Embryonic facial prominence (tissue), 1 donor: ENCODE data around the gene JOSD2.

Experiments used
- DNase-seq: peaks from one replicate; pipeline ENCODE4 v3.0.0-alpha.2; 2016; ENCODE audit errors: extremely low spot score

Gene JOSD2, protein sequence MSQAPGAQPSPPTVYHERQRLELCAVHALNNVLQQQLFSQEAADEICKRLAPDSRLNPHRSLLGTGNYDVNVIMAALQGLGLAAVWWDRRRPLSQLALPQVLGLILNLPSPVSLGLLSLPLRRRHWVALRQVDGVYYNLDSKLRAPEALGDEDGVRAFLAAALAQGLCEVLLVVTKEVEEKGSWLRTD

DNA sequence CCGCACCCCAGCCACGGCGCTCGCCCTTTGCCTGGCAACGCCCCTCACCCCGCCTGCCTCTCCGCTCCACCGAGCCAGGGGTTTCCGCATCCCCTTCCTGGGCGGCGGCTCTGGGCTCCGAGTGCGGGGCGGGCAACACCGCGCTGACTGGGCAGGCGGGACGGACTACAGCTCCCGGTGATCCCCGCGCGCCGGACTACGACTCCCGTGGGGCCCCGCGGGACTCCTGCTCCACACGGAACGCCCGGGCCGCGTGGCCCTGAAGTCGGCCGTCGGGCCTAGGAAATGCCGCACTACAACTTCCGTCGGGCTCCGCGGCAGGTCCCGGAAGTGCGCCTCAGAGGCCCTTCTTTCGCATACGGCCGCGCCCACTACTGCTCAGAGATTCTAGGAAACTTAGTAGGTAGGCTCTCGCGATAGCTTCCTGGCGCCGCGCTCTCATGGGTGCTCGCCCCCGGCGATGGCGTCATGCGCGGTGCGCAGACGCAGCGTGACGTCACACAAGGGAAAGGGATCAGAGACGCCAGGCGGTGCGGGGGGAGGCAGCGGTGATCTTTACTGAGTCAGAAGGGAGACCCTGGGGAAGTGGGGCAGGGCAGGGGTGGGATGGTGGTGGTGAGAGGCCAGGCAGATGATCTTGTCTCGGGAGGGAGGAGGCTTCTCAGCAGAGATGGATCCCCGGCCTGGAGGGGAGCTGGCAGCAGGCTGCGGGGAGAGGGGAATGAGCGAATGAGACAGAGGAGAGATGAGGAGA lies at the start of gene JOSD2:
JOSD2 (minus strand) TSS at position 123 of the 754 bp plus-strand sequence. CDS start 760 bp downstream, outside the sequence.
- peak; percentile 99 for DNase-seq

DNA sequence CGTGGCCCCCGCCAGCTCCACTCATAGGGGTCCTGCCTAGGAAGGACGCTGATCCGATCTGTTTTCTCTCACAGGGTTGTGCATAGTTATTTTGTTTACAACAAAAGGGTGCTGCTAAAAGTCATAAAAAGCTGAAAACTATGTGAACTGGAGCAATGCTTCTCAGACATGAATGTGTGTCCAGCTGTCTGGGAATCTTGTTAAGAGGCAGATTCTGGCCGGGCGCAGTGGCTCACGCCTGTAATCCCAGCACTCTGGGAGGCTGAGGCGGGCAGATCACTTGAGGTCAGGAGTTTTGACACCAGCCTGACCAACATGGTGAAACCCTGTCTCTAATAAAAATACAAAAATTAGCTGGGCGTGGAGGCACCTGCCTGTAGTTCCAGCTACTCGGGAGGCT lies 48.6 kb upstream of the JOSD2 start:
- no peak for DNase-seq

DNA sequence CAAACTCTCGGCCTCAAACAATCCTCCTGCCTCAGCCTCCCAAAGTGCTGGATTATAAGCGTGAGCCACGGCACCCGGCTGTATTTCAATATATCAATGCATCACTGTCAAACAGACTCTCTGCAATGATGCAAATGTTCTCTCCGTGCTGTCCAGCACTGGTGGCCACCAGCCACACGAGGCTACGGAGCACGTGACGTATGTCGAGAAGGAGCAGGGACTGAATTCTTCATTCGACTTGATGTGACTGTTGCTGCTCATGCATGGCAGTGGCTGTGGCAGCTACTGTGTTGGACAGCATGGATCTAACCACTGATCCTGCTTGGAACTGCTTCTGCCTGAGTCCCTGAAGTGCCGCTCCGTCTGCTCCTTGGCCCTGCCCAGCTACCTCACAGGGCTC lies 47.5 kb upstream of the JOSD2 start:
- DNase-seq: no peak

DNA sequence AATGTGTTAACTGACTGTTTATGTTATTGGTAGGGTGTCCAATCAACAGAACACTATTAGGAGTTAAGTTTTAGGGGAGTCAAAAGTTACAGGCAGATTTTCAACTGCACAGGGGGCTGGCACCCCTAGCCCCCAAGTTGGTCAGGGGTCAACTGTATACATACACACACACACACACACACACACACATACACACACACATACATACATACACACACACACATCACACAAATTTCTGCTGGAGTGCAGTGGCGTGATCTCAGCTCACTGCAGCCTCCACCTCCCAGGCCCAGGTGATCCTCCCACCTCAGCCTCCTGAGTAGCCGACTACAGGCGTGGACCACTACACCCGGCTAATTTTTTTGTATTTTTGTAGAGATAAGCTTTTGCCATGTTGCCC lies 47.0 kb upstream of the JOSD2 start:
- DNase-seq: no peak

DNA sequence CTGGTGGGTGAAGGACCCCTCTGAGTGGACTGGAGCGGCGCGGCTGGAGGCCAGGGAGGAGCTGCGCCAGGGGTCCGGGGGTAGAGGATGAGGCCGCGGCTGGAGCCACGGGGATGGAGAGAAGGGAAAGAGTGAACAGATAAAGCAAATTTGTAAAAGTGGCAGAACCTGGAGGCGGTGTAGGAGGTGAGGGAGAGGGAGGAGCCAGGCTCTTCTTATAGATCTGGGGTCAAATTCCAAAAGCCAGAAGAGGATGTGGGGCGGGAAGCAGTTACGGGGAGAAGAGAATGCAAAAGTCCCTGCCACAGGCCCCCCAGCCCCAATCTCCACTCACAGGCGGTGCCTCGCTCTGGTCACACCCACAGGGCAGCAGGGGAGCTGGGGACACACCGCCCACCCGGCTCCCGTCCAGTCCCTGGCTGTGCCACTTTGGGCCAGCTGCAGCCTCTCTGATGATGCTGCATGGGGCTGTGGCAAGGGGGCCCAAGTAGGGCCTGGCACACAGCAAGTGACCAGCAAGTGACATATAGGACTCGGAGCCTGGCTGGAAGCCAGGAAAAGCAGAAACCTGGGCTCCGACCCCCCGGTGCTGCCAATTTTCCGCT lies 46.1 kb upstream of the JOSD2 start:
- DNase-seq: no peak

DNA sequence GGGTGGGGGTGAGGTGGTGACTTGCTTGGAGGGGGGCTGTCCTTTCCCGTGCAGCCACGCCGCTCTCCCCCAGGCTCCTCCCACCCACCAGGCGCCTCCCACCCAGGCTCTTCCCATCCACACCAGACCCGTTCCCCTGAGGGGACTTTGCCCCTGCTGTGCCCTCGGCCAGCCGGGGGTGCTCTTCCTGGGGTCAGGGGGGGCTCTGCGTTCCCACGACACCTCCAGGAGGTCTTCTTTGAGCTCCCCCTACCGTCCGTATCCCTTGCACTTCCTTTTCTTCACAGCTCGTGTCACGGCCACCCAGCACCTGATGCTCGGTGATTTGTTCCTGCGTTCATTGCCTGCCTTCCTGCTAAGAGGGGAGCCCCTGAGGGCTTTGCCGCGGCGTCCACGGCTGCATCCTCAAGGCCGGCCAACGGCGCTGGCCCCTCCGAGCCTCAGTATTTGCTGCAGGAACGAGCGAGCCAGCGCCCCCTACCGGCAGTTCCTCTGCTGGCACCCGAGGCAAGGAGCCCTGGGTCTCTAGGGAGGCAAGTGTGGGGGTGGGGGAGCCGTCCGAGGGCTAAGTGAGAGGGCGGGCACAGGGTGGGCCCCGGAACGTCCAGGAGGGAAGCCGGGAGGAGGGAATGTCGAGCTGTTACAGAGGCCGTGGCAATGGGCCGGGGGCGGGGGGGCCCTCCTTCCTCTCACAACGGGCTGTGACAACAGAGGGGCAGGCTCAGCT lies 45.5 kb upstream of the JOSD2 start:
- peak; percentile 43 for DNase-seq

DNA sequence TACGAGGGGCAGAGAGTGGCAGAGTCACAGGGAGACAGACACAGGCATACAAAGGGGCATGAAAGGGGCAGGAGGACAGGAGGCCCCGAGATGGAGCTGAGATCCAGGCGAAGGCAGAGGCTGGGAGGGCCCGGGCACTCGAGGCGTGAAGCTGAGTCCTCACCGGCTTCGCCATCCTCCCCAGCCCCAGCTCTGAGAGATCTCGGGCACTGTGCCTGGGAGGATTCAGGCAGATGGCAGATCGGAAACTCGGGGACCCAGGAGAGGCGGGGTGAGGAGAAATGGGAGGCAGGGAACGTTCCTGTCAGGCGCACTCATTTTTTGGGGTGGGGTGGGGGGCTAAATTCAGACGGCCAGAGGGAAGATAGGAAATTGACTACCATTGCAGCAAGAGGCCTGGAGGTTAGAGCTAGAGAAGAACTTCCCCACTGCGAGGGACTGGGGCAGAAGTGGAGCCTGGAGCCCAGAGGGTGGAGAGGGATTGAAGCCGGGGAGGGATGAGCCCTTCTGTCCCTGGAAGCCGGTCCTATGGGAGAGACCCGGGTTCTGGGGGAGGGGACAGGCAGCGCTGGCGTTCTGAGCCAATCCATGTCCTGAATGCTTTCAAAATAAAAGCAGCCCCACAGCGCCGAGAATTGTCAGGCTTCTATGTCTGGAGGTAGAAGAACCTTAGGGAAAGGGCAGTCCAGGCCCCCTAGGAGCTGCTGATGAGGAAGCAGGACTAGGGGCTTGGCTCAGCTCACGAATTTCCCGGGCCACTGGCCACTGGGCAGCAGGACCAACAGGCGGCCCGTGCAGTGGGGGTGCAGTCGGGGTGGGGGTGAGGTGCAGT lies 44.7 kb upstream of the JOSD2 start:
- no peak for DNase-seq

DNA sequence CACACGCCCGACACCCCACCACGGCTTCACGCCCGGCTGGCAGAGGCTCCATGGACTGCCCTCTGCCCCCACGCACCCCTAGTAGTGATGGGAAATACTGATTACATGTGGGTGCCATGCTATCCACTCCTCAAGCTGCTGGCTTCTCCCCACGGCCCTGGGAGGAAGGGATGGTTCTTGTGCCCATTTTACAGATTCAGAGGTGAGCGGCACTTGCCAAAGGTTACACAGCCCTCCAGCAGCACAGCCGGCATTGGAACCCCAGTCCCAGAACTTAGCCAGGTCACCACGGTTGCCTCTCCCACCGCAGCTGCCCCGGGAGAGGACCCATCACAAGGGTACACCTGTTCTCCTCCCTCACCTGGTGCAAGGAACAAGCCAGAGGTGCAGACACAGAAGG lies 44.0 kb upstream of the JOSD2 start:
- DNase-seq: no peak

DNA sequence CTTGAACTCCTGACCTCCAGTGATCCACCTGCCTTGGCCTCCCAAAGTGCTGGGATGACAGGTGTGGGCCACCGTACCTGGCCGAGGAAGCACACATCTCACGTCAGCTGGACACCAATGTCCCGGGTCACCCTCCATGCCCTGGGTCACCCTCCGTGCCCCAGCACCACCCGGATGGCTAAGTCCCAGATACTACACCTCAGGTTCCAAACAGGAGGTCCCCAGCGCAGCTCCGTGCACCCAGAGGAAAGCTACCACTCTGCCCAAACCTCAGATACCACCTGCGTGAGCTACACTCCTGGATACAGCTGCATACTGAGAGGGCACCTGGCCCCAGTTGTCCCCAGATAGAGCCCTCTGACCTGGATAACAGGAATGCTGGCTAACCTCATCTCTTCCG lies 43.2 kb upstream of the JOSD2 start:
- DNase-seq: no peak

DNA sequence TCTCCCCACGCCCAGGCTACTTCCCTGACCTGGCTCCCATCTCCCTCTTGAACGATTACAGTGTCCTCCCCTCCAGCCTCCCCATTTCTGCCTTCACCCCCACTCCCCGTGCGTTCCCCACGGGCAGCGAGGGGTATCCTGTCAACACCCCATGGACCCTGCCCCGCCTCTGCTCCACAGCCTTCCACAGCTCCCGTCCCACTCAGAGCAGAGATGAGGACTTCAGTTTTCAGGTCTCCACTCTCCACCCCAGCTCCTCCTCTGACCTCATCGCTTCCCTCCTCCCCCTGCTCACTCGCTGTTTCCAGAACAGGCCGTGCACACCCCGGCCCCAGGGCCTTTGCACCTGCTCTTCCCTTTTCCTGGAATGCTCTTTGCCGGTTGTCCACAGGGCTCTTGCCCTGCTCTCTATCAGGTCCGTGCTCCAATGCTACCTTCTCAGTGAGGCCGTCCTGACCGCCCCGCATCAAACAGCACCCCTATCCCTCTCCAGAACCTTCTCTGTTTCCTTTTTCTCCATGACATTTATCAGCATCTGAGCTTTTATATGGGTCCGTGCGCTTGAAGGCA lies 42.2 kb upstream of the JOSD2 start:
- no peak for DNase-seq

DNA sequence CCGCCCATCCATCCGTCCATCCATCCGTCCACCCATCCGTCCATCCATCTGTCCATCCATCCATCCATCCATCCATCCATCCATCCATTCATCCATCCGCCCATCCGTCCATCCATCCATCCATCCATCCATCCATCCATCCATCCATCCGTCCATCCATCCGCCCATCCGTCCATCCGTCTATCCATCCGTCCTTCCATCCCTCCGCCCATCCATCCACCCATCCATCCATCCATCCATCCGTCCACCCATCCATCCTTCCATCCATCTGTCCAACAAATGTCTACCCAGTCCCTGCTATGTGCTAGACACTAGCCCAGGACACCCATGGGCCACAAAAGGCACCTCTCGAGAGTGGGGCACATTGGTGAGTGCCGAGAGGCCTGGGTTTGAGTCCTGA lies 41.5 kb upstream of the JOSD2 start:
- no peak for DNase-seq

DNA sequence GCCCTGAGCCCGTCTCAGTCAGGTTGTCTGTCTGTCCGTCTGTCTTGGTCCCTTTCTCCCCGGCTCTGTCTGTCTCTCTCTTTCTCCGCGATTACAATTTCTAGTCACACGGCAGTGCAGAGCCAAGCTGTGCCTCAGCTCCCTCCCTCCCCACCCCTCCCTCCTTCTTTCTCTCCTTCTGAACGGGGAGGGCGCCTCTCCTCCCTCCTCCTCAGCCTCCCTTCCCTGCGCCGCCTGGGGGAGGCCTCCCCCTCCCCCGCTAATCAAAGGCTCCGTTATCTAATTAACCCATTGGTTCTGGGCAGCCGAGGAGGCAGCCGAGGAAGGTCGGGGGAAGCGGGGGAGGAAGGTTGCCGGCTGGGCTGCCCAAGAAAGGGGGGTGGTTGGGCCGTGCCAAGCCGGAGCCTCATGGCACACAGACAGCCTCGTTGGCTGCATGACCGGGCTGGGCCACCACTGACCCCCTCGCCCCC lies 40.8 kb upstream of the JOSD2 start:
- no peak for DNase-seq

DNA sequence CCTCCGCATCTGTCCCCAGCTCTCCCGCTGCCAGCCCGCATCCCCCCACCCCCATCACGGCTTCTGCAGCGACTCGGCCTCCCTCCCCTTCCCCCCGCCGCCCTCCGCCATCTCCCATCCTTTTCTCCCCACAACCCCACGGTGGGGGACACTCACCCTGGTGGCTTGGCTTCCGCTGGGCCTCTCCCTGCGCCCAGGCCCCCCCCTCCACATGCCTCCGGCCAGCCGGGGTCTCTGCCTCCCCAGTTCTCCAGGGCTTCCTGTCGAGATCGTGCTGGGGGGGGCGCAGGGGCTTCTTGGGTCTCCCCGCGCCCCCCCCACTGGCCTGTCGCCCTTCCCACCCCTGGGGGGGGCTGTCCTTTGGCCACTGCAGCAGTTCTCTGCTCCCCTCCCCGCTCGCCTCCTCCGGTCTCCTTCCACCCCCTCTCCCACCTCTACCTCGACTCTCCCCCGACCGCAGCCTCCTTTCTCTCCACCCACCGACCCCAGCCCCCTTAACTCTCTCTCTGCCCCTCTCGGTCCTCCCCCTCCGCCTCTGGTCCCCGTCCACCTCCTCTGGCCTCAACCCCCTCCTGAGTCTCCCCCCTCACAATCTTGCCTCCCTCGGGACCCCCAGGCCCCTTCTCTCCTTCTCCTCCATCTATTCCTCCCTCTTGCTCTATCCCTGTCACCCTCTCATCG lies 40.2 kb upstream of the JOSD2 start:
- no peak for DNase-seq

DNA sequence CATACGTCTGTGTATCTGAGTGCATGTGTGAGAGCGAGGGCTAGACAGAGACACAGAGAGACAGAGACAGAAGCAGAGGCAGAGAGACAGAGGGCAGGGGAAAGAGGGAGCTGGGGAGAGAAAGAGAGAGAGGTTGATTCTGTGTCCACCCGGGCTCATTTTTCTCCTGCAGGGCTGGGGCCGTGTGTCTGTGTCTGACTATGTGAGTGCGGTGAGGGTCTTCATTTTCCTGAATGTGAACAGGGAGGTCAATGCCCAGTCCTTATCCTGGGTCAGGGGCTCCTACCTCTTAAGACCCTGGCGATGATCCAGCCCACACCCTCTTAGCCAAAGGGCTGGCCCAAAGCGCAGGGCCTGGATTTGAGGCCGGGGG lies 39.6 kb upstream of the JOSD2 start:
- no peak for DNase-seq

DNA sequence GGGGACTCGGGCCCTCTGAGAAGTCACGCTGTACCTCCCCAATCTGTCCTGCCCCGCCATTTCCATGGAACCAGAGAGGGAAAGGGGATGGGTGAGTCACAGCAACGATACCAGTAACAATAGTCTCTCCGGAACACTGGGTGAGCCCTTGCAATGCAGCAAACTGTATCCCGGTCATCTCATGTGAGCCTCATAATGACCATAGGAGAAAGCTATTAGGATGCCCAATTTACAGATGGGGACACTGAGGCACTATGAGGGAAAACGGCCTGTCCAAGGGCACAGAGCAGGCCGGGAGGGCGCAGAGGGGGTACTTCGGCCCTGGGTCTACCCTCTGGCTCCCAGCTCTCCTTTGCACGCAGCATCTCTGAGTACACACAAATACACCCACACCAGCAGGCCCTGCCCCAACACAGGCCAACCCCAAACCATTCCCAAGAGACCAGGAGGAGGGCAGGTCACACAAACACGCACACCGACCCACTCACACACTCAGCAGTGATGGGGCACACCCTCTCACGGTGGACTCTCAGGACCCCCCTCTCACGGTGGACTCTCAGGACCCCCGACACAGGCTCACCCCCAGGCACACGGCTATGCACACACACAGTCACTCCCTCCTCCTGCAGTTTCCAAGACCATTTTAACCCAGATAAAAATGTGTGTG lies 39.1 kb upstream of the JOSD2 start:
- no peak for DNase-seq

DNA sequence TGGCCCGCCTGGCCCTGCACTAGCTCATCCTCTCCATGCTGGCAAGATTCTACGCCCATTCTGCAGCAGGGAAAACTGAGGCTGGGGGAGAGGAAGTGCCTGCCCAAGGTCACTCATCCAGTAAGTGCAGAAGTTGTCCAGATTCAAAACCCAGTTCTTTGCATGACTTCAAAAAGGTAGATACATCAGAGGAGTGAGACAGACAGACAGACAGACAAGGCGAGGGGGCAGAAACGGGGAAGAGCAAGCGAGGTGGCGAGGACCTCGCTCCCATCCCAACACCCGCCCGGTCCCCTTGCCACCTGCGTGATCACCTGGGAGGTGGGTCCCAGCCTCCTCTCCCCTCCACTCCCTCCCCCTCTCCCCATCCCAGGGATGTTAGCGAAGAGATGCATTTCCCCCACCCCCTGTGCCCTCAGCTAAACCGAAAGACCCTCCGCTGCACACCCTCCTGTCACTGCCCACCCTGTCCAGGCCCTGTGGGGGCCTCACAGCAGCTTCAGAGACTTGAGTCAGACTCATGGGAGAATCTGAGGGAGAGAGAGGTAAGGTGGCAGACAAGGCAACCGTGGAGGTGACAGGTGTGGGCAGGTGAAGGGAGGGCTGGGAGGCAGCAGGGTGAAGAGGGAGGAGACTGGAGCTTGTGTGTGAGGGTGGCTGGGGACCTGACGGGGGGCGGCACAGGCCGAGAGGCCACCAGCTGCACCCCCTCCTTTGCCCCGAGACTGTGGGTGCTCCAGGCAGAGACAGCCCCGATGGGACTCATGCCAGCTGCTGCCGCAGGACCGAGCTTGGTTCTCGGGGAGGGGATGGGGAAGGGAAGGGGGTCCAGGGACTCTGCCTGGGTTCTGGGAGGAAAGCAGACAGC lies 38.3 kb upstream of the JOSD2 start:
- DNase-seq: no peak

DNA sequence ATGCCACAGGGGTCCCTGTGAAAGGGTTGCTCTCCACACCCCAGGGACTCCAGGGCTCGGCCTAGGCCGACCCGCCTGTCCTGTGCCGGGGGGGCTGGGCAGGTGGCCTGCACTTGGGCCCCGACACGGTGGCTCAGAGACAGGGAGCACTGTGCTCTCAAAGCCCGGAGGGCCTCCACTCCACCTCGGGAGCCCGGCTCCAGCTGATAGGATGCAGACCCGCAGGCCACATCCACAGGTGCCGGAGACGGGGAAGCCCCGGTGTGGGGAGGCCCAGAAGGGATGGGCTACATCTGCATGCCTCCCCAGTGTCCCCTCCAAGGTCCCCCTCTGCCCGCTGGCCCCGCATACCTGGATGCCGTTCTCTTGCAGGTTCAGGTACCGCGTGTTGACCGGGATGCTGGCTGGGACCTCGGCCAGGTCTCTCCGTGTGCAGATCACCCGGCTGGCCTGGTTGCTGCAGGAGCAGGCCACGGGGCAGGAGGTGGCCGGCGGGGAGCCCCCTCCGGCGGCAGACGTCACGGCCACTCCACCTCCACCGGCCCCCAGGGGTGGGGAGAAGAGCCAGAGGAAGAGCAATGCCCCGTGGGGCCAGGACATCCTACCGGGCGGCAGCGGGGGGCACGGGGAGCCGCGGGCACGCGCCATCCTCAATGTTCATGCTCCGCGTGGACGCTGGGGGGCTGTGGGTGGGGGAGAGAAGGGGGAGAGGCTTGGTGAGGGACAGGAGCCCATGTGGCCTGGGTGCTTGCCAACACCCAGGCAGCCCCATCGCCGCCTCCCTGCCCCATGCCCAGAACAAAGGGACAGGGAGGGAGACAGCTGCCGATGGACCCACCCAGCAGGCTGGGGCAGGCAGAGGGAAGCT lies 37.4 kb upstream of the JOSD2 start:
- DNase-seq: no peak
